SK-N-SH treated with all-trans-retinoic acid at 6 μM for 48 hours (cell line): ENCODE results near the gene ENSA.

Experiments
- BACH2 ChIP-seq: fragments of 250-450 bp; sonication (Bioruptor Pico); IDR thresholded peaks from 2 replicates; pipeline ENCODE4 v1.9.0; 2021; ENCODE audit warnings: mild to moderate bottlenecking, borderline replicate concordance
- CSDC2 ChIP-seq: fragments of 250-450 bp; sonication (Bioruptor Pico); IDR thresholded peaks from 2 replicates; pipeline ENCODE4 v1.5.0; 2020; ENCODE audit warnings: mild to moderate bottlenecking, moderate library complexity
- CSRNP3 ChIP-seq: fragments of 250-450 bp; sonication (Bioruptor Pico); IDR thresholded peaks from 2 replicates; pipeline ENCODE4 v1.5.1; 2021; ENCODE audit warnings: mild to moderate bottlenecking, moderate library complexity
- GLIS3 ChIP-seq: fragments of 250-450 bp; sonication (Bioruptor Pico); IDR thresholded peaks from 2 replicates; pipeline ENCODE4 v1.5.0; 2020; ENCODE audit warnings: mild to moderate bottlenecking, moderate library complexity
- ISL1 ChIP-seq: fragments of 250-450 bp; sonication (Bioruptor Pico); IDR thresholded peaks from 2 replicates; pipeline ENCODE4 v2.1.2; 2022; ENCODE audit warnings: mild to moderate bottlenecking, moderate library complexity
- PATZ1 ChIP-seq: fragments of 250-450 bp; sonication (Bioruptor Pico); IDR thresholded peaks from 2 replicates; pipeline ENCODE4 v1.8.0; 2020; ENCODE audit warnings: mild to moderate bottlenecking, moderate library complexity, borderline replicate concordance
- ZC3H10 ChIP-seq: fragments of 250-450 bp; sonication (Bioruptor Pico); IDR thresholded peaks from 2 replicates; pipeline ENCODE4 v1.5.1; 2021; ENCODE audit warnings: mild to moderate bottlenecking, moderate library complexity
- ZFP3 ChIP-seq: fragments of 250-450 bp; sonication (Bioruptor Pico); IDR thresholded peaks from 2 replicates; pipeline ENCODE4 v1.5.0; 2020; ENCODE audit warnings: mild to moderate bottlenecking, moderate library complexity
- ZNF8 ChIP-seq: fragments of 450-650 bp; formaldehyde crosslinking; IDR thresholded peaks from 2 replicates; pipeline ENCODE4 v1.5.0; 2020; ENCODE audit warnings: mild to moderate bottlenecking, moderate library complexity

- no peak for TF ChIP-seq BACH2
- no peak for TF ChIP-seq PATZ1
- no peak for TF ChIP-seq CSDC2 (CRISPR knock-in tag)
- no peak for TF ChIP-seq ZFP3 (CRISPR knock-in tag)
- no peak for TF ChIP-seq ZC3H10 (CRISPR knock-in tag)
- TF ChIP-seq ISL1: no peak
- TF ChIP-seq GLIS3 (CRISPR knock-in tag): no peak
- TF ChIP-seq CSRNP3 (CRISPR knock-in tag): no peak
- TF ChIP-seq ZNF8: no peak
Measured at GRCh38 chr1:150615346-150616201, 13.8 kb downstream of the ENSA start.
